Type B pancreatic cell (in vitro differentiated cells): ENCODE measurements around the gene TRAPPC13. TPM values are rescaled to one million over a fixed set of nuclear protein-coding genes. Genes with fewer than 3 reads are reported as not detected.
"Not testable (repeated sequence)": the region's sequence is repeated elsewhere in the genome, so short reads cannot be mapped to it uniquely, and the experiment has no call there.

Experiments used
- DNase-seq: peaks from one replicate; pipeline ENCODE4 v3.0.0; 2021; ENCODE audit warnings: mixed read lengths; ENCODE audit not compliant: unreplicated experiment; ENCODE audit errors: extremely low spot score
- H3K27ac Mint-ChIP-seq: 2 replicates; pipeline ENCODE4 v1.8.0; 2021; ENCODE audit warnings: mild to moderate bottlenecking, mixed read lengths
- H3K27me3 Mint-ChIP-seq: 2 replicates; pipeline ENCODE4 v1.8.0; 2021; ENCODE audit warnings: mixed read lengths
- H3K36me3 Mint-ChIP-seq: 2 replicates; pipeline ENCODE4 v1.8.0; 2021; ENCODE audit warnings: mixed read lengths
- H3K4me1 Mint-ChIP-seq: one replicate; pipeline ENCODE4 v1.8.0; 2021; ENCODE audit warnings: mixed read lengths; ENCODE audit not compliant: unreplicated experiment
- H3K4me3 Mint-ChIP-seq: 2 replicates; pipeline ENCODE4 v1.8.0; 2021; ENCODE audit warnings: mild to moderate bottlenecking, mixed read lengths
- H3K9me3 Mint-ChIP-seq: 2 replicates; pipeline ENCODE4 v1.8.0; 2021; ENCODE audit warnings: mixed read lengths
- CTCF ChIP-seq: fragments of 200-600 bp; sonication (generic); conservative IDR thresholded peaks from 2 replicates; pipeline ENCODE4 v1.5.0; 2021; ENCODE audit warnings: antibody characterized with exemption, mild to moderate bottlenecking
- total RNA-seq: library from RNA; stranded (reverse); gene quantifications from 2 replicates; pipeline ENCODE4 v1.2.1, GENCODE V29; 2021; ENCODE audit warnings: low replicate concordance

TRAPPC13 gene
- total RNA-seq, 1 donor from 2014 or later, result 18.0 TPM

GRCh38 chr5:65612298-65612907, 12.4 kb upstream of the TRAPPC13 start:
- TF ChIP-seq CTCF, result no peak
- no peak overlapping the region for H3K4me3 Mint-ChIP-seq
- peak overlapping the region; percentile 42 for H3K27ac Mint-ChIP-seq
- no peaks in the 10 kb centered on the region for H3K27me3 Mint-ChIP-seq
- no peak for DNase-seq
- no peaks in the 10 kb centered on the region for H3K9me3 Mint-ChIP-seq
- H3K4me1 Mint-ChIP-seq, result no peaks in the 10 kb centered on the region
- H3K36me3 Mint-ChIP-seq, result peaks cover 19% of the 10 kb centered on the region

- peaks cover 13% of the 10 kb centered on the region for H3K4me1 Mint-ChIP-seq
- peaks cover 5% of the 10 kb centered on the region for H3K36me3 Mint-ChIP-seq
- DNase-seq, result no peak
- H3K27ac Mint-ChIP-seq, result no peak overlapping the region
- no peaks in the 10 kb centered on the region for H3K27me3 Mint-ChIP-seq
- no peak overlapping the region for H3K4me3 Mint-ChIP-seq
- no peak for TF ChIP-seq CTCF
- no peaks in the 10 kb centered on the region for H3K9me3 Mint-ChIP-seq
These were observed 4.8 kb upstream of the TRAPPC13 start for GRCh38 chr5:65620021-65620420.

GRCh38 chr5:65621961-65622360, 2.9 kb upstream of the TRAPPC13 start:
- H3K27ac Mint-ChIP-seq, DNase-seq, H3K9me3 Mint-ChIP-seq, H3K27me3 Mint-ChIP-seq, H3K36me3 Mint-ChIP-seq: not testable (repeated sequence)
- H3K4me1 Mint-ChIP-seq, result peaks cover 18% of the 10 kb centered on the region
- peak overlapping the region; percentile 98 for H3K4me3 Mint-ChIP-seq

GRCh38 chr5:65623482-65623881, 1.3 kb upstream of the TRAPPC13 start:
- Mint-ChIP-seq H3K9me3 (no peaks in the 10 kb centered on the region), H3K4me1 (peaks cover 18% of the 10 kb centered on the region), H3K4me3 (peak overlapping the region; percentile 98), H3K27me3 (no peaks in the 10 kb centered on the region), H3K36me3 (no peaks in the 10 kb centered on the region), H3K27ac (peak overlapping the region; percentile 96)
- DNase-seq, result no peak
- no peak for TF ChIP-seq CTCF

- peak within 1 kb of the TSS; percentile 96 for H3K27ac Mint-ChIP-seq
- H3K4me3 Mint-ChIP-seq, result peak within 1 kb of the TSS; percentile 98
- DNase-seq, result peak; percentile 91
- H3K4me1 Mint-ChIP-seq, result peaks cover 18% of the 10 kb centered on the region
- H3K9me3 Mint-ChIP-seq, result no peaks in the 10 kb centered on the region
- TF ChIP-seq CTCF, result peak; percentile 41
- H3K36me3 Mint-ChIP-seq, result no peaks in the 10 kb centered on the region
- H3K27me3 Mint-ChIP-seq, result no peaks in the 10 kb centered on the region
These were observed 729 bp upstream of the TRAPPC13 start, which contains the start of gene TRIM23 for GRCh38 chr5:65624025-65624570. TRIM23 (minus strand) TSS chr5:65624333; CDS start chr5:65624274, 59 bp downstream.

- peaks cover 18% of the 10 kb centered on the region for H3K4me1 Mint-ChIP-seq
- H3K9me3 Mint-ChIP-seq, result no peaks in the 10 kb centered on the region
- H3K4me3 Mint-ChIP-seq, result peak overlapping the region; percentile 98
- TF ChIP-seq CTCF, result no peak
- H3K36me3 Mint-ChIP-seq, result peaks cover 3% of the 10 kb centered on the region
- H3K27me3 Mint-ChIP-seq, result no peaks in the 10 kb centered on the region
- DNase-seq, result no peak
- peak overlapping the region; percentile 96 for H3K27ac Mint-ChIP-seq
These were observed 916 bp downstream of the TRAPPC13 start for GRCh38 chr5:65625743-65626142.
